ENCODE measurements around the gene DLGAP1.

DLGAP1 gene

GRCh38 chr18:3747176-3747973 is 707.7 kb downstream of the DLGAP1 start:
- no peak for DNase-seq

GRCh38 chr18:3742541-3742940 is 712.6 kb downstream of the DLGAP1 start:
- DNase-seq, result no peak

GRCh38 chr18:3741333-3741732 is 713.8 kb downstream of the DLGAP1 start:
- DNase-seq, result no peak

GRCh38 chr18:3728704-3729437 is 726.2 kb downstream of the DLGAP1 start:
- DNase-seq, result no peak

DNA sequence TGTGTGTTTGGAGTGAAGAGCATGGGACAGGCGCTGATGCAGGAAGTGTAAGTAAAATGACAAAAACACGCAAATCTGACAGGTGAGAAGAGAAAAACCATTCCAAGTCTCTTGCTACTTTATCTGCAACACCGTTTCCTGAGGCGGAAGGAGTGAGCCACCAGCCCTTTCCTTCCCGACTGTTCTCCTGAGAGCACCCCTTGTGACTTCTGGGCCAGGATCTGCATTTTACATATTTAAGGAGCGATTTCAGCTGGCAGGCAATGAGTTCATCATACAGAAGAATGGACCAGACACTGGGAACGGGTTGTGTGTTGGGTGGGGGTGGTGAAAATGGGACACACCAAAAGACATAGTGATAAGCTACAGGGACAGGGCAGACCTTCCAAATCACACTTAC is 727.8 kb downstream of the DLGAP1 start:
- no peak for DNase-seq

DNA sequence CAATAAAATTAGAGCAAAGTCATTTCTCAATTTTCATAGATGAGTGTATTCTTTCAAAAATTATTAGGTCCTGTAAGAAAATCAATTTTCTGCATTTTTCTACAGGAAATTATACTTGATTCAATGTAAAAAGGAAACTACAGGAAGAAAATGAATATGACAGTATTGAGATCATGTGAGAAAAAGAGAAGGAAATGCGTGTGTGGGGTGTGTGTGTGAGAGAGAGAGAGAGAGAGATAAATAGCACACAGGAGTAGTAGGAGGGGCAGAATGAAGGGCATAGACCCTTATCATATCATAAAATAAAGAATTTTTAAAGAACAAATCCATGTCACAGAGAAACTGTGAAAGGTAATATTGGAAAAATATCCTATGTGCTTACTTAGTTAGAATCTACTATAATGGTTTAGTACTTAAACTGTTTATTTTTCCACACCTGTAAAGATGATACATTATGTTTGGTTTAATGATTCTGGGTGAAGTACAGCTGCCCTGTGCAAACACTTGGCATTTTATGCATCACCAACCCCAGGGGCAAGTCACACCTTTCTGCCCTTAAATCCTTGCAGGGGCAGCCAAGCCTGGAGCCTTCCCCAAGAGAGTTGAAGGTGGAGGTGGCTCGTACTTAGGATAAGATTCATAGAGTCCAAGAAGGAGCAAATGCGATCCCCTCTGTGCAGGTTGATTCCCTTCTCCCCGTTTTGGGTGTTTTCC is 728.7 kb downstream of the DLGAP1 start:
- no peak for DNase-seq

DNA sequence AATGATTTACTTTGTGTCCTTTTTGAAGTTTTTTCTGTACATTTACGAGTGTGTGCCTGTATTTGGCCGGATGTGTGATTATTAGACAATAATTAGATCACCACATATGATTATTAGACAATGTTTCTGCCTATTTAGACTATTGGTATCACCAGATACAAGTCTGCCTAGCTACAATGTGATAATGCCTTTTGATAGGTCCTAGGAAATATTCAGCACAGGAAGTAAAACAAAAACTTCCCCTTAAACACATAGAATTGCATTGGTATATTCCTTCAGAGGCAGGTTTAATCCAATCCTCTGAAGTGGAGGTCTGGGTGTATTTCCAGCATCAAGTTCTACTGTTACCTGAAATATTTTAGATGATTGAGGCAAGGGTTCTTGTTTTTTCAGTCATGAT is 730.0 kb downstream of the DLGAP1 start:
- no peak for DNase-seq

- no peak for DNase-seq
Measured at GRCh38 chr18:3723554-3723953, 731.6 kb downstream of the DLGAP1 start.

DNA sequence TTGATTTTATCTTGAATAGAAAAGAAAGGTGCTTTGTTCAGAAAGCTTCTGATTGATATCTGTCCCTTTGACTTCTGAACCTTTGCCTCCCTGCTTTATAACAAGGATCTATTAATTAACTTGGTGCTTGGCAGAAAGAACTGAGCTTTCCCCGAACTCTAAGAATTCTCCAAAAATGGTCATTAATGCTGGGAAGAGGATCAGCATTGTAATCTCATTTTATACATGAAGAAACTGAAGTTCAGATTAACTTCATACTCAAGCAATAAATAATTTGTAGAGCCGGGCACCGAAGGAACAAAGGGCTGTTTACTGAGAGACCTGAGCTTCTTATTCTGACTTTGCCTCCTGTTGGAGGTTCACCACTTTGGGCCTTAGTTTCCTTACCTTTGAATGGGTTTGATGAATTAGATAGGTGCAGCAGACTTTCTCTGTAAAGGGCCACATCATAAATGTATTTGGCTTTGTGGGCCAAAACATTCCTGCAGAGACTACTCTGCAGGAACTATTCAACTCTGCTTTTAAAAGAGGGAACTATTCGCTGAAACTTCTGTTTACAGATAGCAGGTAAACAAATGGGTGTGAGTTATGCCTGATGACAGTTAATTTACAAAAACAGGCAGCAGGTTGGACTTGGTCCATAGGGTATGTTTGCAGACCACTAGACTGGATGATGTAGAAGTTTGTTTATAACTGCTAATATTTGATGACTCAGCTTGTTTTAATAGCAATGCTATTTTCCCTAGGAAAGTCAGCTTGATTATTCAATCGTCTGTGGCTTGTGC is 732.3 kb downstream of the DLGAP1 start:
- DNase-seq, result no peak

GRCh38 chr18:3721771-3722648 is 733.1 kb downstream of the DLGAP1 start:
- DNase-seq, result no peak

DNA sequence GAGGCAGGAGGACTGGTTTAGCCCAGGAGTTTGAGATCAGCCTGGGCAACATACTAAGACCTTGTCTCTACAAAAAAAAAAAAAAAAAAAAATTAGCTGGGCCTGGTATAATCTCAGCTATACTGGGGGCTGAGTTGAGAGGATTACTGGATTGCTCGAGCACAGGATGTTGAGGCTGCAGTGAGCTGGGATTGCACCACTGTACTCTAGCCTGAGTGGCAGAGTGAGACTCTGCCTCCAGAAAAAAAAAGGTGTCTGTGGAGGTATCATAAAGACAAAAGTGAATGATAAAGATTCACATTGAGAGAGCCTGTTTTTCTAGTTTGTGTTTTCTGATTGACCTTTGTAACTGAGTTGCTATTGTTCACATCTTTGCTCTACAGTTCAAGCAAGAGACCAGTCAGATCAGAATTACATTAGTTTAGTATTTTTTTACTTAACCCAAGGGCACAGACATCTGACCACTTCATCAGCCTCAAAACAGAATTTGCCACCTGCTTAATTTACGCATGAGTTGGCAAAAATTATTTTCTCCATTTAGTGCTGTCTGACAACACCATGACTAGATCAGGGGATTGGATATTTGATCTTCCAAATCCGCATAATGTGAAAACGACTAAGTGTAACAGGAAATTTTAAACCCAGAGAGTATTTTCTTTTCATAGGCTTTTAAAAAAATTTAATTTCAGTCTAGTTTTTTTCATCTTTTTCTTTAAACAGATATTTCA is 734.1 kb downstream of the DLGAP1 start:
- no peak for DNase-seq

DNA sequence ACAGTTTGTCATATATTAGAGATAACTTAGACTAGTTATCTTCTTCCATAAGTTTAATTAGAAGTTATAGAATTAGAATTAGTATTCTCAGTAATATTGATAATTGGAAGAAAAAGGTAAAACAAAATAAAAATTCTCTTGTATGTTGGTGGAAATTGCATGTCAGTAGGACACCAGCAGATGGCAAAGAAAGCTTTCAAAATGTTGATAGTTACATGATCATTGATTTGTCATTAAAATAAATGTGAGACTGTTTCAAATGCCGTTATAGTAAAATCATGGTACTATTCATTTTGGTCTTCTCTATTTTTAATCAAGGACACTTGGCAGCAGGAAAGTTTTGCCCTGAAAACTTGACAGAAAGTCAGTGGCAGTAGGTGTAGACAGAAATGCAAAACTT is 734.9 kb downstream of the DLGAP1 start:
- no peak for DNase-seq

GRCh38 chr18:3717376-3718025 is 737.6 kb downstream of the DLGAP1 start:
- no peak for DNase-seq

DNA sequence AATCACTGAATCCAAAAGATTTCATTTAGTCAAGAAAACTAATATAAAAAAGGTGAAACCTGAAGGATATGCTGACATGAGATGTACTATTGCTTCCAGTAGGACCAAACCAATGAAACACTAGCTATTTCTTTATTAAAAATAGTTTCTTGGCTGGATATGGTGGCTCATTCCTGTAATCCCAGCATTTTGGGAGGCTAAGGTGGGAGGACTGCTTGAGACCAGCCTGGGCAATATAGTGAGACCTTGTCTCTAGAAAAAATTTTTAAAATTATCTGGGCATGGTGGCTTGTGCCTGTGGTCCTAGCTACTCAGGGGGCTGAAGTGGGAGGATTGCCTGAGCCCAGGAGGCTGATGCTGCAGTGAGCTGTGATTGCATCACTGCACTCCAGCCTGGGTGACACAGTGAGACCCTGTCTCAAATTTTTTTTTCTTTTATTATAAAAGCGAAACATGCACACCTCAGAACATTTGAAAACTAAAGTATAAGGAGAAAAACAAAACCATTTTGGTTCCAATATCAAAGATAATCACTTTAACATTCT is 738.9 kb downstream of the DLGAP1 start:
- DNase-seq, result no peak

DNA sequence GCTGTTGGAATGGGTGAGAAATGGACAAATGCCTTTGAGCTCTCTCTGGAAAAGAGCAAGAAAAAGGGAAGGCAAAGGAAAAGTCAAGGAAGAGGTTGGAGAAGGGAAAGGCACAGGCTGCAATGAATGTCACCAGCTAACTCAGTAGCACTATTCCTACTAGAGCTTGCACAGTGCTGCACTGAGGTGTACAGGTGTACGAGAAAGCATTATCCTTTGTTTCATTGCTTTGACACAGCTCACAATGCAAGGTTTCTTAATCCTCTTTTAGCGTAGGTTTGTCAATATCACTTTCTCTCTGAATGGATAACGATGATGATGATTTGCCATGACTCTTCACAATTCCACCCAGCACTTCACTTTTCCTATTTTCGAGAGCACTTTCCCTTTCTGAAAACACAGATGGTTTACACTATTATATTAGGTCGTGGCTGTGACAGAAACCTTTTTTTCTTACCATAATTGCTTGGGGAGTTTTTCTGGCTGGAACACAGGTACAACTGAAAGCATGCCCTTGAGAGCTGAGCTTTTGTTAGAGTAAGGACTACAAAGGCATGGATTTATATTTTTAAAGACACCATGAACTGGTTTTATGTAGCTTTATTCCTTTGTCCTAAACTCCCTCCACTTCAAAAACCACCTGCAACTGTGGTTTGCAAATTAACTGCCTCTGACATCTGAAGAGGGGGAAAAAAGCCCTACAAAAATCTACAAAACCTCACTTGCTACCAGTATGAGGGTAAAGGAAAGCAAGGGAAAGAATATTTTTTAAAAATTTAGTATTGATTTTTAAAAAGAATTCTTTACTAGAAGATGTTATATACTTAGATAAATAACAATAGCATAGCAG is 739.7 kb downstream of the DLGAP1 start:
- DNase-seq, result no peak

DNA sequence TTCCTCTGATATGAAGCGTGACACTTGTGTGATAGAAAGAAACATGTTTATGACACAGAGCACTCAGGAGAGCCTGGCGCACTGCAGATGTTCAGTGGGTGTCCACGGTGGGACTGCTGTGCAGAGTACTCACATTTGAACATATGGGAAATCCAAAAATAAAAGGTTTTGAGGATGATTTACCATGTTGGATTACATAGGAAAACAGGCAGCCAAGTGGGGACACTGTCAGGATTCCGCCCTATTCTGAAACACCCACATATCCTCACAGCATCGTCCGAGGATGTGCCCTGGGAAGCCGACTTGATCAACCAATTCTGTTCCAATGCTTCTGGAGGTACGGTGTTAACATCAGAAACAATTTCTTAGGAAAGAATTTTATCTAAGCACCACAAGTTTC is 741.4 kb downstream of the DLGAP1 start:
- no peak for DNase-seq

GRCh38 chr18:3713166-3713565 is 741.9 kb downstream of the DLGAP1 start:
- no peak for DNase-seq

DNA sequence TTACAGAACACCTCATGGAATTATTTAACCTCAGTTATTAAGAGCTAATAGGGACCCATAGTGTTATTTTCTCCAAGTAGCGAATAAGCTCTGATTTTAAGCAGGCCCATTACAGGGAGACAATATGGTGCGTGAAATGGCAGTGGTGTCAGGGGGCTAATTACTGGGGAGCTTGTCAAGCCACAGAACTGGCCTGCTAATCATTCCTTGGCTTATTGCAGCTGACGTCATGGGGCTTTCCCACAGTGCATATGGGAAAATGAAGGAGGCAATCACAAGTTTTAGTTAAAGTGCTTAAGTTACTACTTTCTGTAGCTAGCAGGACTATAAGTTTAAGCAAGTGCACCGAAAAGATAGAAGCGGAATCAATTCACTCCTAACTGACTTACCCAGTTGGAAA is 742.6 kb downstream of the DLGAP1 start:
- no peak for DNase-seq

DNA sequence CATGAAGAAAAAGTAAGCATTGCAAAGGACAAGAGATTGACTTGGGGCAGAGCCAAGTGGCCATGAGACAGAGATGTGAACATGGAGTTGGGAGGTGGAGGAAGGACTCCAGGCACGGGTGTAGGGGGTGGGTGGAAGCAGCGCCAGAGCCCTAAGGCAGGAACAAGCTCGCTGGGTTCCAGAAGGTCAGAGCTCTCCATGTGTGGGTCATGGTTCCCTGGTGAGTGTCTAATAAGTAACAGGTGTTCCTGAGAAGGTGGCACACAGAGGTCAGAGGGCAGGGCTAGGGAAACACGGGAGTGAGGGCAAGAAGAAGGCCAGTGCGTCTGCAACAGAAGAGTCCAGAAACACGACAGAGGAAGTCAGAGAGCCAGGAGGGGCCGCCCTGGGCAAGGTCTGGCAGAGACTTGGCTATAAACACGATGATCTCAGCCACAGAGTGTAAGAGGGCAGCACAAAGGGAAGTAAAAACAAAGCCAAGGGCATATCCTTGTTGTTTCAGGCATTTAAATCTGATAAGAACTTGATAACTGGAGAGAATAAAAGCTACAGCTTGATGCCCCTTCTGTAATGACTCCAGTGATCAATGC is 744.3 kb downstream of the DLGAP1 start:
- DNase-seq, result peak in 1 of 2 donors; percentile 17

All from hippocampal formation (tissue), 2 donors.